Kidney epithelial cell (primary cell): ENCODE measurements around the gene ABHD10. TPM values are rescaled to one million over a fixed set of nuclear protein-coding genes. Genes with fewer than 3 reads are reported as not detected.

Experiments used
- DNase-seq: peaks from one replicate; pipeline ENCODE4 v3.0.0-alpha.2; 2010; ENCODE audit warnings: low read depth
- H3K27me3 ChIP-seq: 2 replicates; pipeline ENCODE4 v1.6.0; 2011; ENCODE audit warnings: low read length; ENCODE audit not compliant: control insufficient read depth, insufficient read depth
- H3K36me3 ChIP-seq: 2 replicates; pipeline ENCODE4 v1.5.1; 2011; ENCODE audit warnings: low read length; ENCODE audit not compliant: control insufficient read depth, insufficient read depth
- H3K4me3 ChIP-seq: 2 replicates; pipeline ENCODE4 v1.5.1; 2011; ENCODE audit warnings: low read depth, mild to moderate bottlenecking, control low read depth, low read length
- CTCF ChIP-seq: IDR thresholded peaks from 2 replicates; pipeline ENCODE4 v1.5.1; 2011; ENCODE audit warnings: mild to moderate bottlenecking, moderate library complexity, low read length, control low read depth, inconsistent platforms; ENCODE audit not compliant: insufficient read depth, poor library complexity, severe bottlenecking
- total RNA-seq: library from RNA; depleted of rRNA; stranded (reverse); fragments of >200 nt; gene quantifications from 2 replicates; pipeline ENCODE4 v1.2.3, GENCODE V29; 2015

Gene ABHD10
- total RNA-seq, 1 donor from 2014 or later: 17.6 TPM

GRCh38 chr3:111984636-111985298 is 5.9 kb downstream of the ABHD10 start:
- peaks cover 1% of the 10 kb centered on the region for H3K36me3 ChIP-seq
- no peak for TF ChIP-seq CTCF
- DNase-seq: no peak

GRCh38 chr3:111986800-111987199 is 8.0 kb downstream of the ABHD10 start:
- Histone ChIP-seq H3K36me3 (peaks cover 3% of the 10 kb centered on the region), H3K27me3 (no peaks in the 10 kb centered on the region), H3K4me3 (no peak overlapping the region)
- no peak for TF ChIP-seq CTCF
- no peak for DNase-seq

More at GRCh38 chr3:111984636-111985298, 5.9 kb downstream of the ABHD10 start:
- Histone ChIP-seq H3K27me3 (no peaks in the 10 kb centered on the region), H3K4me3 (no peak overlapping the region)

GRCh38 chr3:111989061-111989678 is 10.3 kb downstream of the ABHD10 start:
- peak; percentile 74 for TF ChIP-seq CTCF
- no peak for DNase-seq
- H3K27me3 ChIP-seq: no peaks in the 10 kb centered on the region
- H3K4me3 ChIP-seq: no peak overlapping the region
- H3K36me3 ChIP-seq: peaks cover 3% of the 10 kb centered on the region

- H3K36me3 ChIP-seq: peaks cover 1% of the 10 kb centered on the region
- DNase-seq: no peak
- no peak for TF ChIP-seq CTCF
These were observed 14.2 kb downstream of the ABHD10 start for GRCh38 chr3:111993038-111993437.

GRCh38 chr3:111998636-111999483 is 20.0 kb downstream of the ABHD10 start, which contains the start of gene TAGLN3:
TAGLN3 (plus strand) TSS chr3:111998922; CDS start chr3:111999423, 501 bp downstream.
- TF ChIP-seq CTCF: no peak
- Histone ChIP-seq H3K27me3 (no peaks in the 10 kb centered on the region), H3K36me3 (no peaks in the 10 kb centered on the region), H3K4me3 (peak within 1 kb of the TSS; percentile 52)
- no peak for DNase-seq

More at GRCh38 chr3:111993038-111993437, 14.2 kb downstream of the ABHD10 start:
- H3K4me3 ChIP-seq: no peak overlapping the region
- H3K27me3 ChIP-seq: no peaks in the 10 kb centered on the region
